Measurements from ENCODE around the gene CUTA.

DNA sequence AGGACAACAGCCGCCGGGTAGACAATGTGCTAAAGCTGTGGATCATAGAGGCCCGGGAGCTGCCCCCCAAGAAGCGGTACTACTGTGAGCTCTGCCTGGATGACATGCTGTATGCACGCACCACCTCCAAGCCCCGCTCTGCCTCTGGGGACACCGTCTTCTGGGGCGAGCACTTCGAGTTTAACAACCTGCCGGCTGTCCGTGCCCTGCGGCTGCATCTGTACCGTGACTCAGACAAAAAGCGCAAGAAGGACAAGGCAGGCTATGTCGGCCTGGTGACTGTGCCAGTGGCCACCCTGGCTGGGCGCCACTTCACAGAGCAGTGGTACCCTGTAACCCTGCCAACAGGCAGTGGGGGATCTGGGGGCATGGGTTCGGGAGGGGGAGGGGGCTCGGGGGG, 19.8 kb upstream of the CUTA start:
- TF ChIP-seq CTCF (IDR thresholded peaks at IDR 0.05 in 4 of 5, conservative IDR thresholded peaks at IDR 0.05 in 1 of 5): no peak
- TF ChIP-seq POLR2A (IDR thresholded peaks at IDR 0.05): no peak

All from gastrocnemius medialis (tissue), 4 donors.